HG02642 (cell line): ENCODE results near the gene THRB.

Experiments used
- ATAC-seq: cut with Tn5 transposase; IDR thresholded peaks from one replicate; pipeline ENCODE4 v1.9.1; 2021; ENCODE audit warnings: mild to moderate bottlenecking; ENCODE audit not compliant: unreplicated experiment, poor library complexity

The THRB gene

DNA sequence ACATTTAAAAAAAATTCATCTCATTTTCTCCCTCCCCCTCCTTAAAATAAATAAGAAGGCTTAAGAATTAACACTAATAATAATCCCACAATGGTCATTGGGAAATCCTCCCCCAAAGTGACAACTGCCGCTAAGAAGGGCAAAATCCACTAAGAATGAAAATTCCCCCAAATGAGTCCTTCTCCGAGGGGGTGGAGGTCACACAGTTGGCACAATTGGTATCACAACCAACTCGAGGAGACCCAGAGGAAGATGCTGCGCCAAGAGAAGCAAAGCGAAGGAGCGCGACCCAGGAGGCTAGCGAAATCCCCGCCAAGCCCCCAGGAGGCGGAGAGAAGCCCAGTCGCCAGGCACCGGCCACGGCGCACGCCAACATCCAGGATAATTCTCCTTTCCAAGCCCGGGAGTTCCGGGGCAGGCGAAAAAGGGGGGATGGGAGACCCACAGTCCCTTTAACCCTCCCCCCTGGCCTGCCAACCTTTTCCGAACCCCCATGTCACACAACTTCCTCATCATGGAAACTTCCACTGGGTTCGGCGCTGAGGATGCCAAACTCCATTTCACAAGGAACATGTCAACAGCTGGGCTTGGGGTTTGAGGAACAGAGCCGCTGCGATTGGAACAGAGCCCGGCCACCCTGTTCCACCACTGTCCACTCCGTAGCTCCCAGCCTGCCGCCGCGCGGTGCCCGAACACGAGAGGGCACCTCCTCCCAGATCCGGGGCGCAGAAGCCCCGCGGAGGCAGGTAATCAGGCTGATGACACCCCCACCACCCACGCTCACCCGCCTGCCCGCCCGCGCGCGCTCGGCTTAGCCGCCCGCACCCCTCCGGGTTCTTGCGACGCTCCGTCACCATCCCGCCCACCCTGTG lies 668 bp downstream of the THRB start:
- ATAC-seq, result no peak

DNA sequence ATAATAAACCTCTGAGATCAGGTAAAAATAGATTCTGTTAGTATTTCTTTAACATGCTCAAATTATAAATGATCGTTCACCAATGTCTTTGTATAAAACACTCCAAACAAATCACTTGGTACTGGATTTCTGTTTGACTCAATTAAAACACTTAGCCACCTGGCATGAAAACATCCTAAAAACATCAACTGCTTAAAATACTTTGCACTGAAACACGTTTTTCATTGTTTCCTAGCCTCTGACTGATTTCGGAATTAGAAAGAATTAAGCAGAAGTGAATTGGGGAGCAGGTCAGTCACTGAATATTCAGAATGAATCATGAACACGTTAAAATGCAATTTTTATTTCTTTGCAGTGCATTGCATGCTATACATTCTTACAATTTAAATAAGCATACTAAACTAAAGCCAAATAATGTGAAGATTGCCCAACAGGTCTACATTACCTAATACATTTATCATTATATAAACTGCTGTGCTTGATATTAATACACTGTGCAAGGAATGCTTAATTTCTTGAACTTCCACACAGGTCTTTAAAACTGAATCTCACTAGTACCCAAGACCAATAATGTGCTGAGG lies 1.6 kb downstream of the THRB start:
- no peak for ATAC-seq

DNA sequence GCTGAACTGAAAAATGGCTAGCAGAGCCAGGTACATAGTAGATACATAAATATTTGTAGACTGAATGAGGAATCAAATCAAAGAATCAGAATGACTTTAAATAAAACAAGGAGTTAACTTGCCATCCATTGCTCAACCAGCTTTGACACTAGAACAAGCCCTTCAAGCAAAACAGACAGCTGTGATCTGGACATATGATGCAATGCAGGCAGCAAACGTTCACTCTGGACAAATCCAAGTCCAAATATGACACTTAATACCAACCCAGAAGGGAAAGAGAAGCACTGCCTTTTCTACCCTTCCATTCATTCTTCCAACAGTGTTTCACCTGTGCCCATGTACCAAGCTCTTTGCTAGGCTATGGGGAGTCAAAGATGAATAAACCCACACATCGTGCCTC lies 4.5 kb downstream of the THRB start:
- no peak for ATAC-seq

DNA sequence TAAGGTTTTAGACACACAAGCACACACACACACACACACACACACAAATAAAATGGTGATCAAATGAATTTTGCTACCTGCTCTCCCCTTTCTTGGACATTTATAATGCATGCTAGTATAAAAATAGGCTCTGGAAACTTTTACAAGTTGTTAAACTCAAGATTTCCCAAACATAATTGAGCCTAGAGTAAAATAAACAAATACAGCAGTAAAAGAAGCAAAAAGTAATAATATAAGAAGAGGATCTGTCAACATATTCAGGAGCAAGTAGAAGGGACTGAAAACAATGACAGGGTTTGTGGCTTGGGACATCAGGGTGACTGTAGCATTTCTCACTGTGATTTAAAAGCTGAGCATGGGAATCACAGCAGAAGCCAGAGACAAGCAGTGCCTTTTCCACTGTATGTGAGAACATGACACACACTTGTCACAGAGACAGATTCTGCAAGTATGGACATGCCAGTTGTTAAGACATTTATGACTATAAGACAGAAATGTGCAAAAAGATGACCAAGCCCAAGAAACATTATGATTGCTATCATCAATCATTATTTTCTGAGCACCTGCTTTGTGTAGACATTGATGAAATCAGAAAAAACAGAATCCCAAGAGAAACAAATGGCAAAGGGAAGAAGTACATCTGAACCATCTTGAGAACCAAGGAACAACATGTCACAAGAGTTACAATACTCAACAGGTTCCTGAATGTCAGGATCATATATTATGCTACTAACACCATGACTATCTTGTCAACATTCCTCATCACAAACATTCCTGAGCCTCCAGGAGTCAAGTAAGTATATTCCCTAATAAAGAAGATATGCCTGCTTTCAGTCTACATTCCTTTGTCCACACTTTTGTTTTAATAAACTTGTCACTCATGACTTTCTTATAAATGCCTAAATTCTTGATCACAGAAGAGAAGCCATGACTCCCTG lies 7.1 kb downstream of the THRB start:
- no peak for ATAC-seq

DNA sequence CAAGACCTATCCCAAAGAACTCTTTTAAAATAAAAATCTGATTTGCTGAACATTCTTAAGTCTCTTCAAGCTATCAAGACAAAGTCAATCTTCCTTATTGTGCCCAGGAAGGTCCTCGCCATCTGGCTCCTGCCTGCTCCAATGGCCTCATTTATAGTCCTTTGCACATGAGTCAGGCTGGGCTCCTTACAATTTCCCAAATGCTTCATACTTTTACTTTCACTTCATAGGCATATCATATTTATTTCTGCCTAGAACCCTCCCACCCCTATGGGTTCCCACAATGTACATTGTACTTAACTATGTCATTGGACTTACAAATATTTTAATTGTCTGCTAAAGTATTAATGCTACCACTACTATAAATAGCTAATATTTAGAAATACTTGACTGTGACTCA lies 9.1 kb downstream of the THRB start:
- ATAC-seq, result no peak

DNA sequence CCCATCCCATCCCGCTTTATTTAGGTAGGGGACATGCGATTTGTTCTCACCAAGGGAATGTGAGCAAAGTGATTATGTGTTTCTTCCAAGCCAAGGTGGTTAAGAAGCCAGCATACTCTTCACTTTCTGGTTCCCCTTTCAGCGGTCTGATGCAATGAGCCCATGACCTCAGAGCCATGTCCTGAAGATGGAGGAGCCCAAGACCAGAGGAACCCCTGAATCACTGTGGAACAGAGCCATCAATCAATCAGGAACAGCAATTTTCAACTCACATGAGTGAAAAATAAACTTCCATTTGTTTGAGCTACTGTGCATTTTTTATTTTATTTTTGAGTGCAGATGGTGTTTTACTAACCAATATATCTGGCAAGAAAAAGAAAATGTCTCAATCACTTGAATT lies 10.8 kb downstream of the THRB start:
- ATAC-seq, result no peak

DNA sequence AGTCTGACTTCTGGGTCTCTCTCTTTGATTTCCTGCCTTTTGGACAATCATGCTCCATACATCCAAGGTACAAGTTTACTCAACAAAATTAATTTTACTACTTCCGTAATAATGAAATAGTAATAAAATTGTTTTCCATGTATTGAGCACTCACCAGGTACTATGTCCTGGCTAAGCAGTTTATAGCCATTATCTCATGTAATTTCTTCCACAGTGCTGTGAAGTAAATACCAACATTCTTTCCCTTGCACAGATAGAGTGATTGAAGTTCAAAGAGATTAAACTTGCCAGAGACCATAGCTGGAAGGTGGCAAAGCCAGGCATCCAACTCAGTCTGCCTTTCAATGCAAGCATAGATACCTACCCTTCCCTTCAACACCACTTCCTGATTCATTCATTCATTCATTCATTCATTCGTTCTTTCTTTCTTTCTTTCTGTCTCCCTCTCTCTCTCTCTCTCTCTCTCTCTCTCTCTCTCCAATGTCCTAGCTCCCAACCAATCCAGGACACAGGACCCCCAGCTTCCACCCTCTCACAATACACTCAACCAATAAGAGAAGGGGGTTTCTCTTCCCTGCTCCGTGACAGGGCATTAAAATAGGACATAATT lies 12.4 kb downstream of the THRB start:
- no peak for ATAC-seq

DNA sequence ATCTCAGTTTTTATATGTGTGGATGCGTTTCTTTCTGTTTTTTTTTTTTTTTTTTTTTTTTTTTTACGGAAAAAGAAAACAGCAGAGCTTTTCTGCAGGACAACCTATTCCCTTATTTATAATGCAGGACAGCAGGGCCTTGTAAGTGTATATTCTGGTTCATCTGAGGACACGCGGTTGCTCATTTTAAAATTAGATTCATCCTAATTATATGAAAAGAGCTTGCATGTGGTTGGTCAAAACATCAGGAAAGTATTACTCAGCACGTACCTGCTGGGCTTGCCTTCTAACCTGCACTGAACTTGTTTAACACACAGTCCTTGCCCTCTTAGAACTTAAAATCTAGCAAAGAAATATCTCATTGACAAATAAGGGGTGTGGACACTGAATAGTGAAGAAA lies 13.5 kb downstream of the THRB start:
- ATAC-seq, result no peak

DNA sequence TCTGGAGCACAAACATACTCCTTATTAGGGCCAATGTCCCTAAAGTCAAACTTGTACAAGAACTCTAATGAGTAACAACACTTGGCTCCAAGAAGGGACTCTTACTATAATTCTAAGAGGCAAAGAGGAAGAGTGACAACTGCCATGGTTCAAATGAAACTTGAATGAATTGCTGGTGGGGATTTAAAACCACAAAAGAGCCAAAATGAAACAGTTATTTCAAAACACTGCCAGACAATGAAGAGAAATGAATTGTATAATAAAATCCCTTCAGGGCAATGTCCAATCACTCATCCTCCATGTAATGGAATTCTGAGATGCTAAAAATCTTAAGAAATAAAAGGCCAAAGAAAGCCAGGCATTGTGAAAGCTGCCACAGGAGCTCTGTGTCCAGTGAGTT lies 14.2 kb downstream of the THRB start:
- no peak for ATAC-seq

DNA sequence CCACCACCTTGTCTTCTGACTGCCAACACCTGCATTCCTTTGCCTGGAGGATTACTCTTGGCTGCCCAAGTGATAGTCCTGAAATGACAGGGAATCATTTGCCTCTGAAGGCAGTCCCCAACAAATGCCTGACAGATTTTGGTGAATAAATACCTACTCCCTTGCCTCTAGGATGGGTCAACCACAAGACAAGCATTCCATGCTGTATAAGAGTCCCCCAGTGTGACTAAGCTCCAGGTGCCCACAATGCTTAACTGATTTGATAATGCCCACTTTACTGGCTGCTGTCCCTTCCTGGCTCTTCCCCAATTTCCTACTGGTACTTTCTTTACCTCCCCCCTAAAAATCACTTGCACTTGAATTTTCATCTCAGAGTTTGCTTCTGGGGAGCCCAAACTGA lies 14.8 kb downstream of the THRB start:
- no peak for ATAC-seq

DNA sequence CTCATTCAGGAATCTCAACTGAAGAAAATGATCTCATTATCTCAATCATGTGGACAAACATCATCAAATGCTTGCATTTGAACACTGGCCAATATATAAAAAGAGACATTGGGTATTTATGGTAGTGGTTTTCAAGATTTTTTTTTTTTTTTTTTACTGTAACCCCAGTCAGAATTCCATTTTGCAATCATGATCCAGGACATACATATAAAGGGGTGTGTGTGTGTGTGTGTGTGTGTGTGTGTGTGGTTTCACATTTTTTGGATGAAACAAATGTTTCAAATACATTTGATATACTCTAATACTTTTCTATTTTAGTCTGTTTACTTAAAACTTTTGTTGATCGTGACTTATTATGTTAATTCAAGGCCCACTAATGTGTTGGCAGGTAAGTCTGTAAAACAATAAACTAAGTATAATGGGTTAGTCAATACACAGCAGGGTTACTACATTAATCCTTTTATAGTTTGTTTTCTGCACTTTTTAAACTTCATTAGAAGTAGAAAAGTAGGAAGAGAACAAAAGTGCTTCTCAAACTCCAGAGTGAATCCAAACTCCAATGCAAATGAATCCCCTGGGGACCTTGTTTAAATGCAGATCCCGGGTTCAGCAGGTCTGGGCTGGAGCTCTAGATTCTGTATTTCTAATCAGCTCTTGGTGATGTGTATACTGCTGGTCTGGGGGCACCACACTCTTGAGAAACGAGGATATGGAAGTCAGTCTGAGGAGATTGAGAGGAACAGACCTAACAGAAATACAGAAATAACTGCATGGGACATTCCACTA lies 17.6 kb downstream of the THRB start:
- ATAC-seq, result no peak

DNA sequence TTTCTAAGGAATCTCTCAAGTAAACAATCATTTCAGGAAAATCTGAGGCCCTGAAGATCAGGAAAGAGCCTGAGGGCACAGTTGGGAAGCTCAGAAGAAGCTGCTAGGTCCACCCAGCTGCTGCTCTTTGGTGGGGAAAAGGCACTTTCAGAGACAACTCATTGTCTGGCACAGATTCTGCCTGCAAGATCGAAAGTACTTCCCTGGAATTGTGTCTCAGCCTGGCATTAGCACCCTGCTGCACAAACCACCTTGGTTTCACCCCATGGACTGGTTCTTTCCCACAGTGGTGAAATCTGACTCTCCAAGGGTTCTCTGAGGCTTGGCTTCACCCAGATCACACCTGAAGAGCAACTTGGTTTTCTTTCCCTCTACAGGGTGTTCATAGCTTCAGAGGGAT lies 18.7 kb downstream of the THRB start:
- ATAC-seq, result no peak

DNA sequence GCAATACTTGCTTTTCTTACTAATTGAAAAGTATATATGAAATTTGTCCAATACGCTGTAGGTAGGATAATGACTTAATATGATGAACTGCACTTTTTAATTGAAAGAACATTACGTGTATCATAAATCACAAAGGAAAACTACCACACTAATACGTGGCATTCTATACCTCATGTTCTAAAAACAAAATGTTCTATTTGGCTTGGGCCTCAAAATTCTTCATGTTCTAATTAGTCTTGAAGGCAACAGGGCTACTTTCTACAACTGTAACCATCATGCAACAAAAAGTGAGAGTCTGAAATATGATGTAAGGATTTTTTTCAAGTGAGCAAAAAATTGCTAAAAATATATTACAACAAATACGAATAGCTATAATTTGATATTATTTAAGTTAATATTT lies 19.8 kb downstream of the THRB start:
- ATAC-seq, result no peak

DNA sequence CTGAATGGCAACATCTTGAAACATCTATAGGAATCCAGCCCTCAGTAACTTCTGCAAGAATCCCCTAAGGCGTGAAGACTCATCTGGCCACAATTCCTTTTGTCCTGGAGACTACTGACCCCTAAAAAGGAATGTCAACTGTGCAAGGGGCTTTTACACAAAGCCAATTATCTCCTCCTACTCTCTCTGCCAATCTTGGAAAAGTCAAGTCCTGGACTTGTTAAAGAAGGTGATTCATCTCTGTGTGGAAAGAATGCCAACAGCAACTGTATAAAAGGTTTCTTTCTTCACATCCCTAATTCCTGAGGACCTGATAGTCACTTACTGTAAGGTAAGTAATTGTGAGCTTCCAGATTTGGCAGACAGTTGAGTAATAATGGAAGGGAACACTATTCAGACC lies 22.3 kb downstream of the THRB start:
- ATAC-seq, result no peak

DNA sequence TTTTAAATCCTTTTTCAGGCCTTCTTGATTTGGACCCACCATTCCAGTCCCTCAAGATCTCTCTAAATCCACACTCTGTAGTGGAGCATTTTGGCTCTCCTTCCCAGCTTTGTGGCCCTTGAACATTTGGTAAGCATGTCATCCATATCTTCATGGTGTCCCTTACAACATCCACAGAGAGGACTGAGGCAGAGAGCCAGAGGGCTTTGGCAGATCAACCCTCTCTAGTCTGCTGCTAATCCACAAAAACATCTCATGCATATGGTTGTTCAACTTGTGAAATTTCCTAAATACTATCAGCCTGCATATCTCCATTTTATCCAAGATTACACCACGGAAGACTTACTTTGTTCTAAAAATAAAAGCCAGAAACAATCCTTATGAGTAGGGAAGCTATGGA lies 23.2 kb downstream of the THRB start:
- no peak for ATAC-seq

DNA sequence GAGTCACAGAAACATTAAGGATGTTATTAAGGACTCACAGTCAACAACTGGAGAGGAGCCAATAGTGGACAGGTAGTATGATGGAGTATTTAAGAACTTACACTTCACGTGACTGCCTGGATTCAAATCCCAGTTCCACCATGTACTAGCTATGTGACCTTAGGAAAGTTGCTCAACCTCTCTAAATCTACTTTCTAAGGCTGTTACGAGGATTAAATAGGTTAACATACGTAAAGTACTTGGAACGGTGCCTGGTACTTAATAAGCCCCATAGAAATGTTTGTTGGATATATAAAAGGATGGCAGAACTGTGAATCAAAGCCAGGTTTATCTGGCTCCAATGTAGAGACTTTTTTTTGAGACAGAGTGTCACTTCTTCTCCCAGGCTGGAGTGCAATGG lies 24.4 kb downstream of the THRB start:
- no peak for ATAC-seq

DNA sequence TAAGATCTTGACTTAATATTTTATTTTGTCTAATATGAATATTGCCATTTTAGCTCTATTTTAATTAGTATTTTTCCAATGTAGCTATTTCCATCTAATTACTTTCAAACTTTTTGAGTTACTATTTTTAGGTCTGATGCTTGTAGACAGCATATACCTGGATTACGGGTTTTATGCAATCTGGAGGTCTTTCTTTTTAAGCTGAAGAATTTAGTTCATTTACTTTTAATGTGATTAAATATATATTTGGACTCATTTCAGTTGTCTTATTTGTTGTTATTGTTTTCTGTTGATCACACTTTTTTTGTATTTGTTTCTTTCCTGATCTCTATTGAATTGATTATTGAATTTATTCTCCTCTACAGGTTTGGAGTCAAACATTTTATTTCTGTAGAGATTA lies 30.3 kb downstream of the THRB start:
- ATAC-seq, result no peak

DNA sequence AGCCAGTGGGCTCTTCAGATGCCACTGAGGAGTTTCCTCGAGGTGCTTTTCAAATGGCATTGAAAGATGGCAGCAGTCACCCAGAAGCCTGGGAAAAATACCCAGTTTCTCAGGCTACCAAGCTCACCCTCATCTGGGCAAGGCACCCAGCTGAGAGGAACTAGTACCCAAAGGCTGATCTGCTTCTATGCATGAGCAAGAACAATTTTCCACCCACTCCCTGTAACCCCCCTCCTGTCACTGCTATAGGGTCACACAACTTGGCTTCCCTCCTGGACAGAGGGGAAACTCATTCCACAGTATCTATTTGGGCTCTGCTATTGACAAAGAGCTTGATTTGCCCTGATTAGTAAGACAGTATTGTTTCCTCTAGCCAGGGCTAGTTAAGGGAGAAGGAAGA lies 31.9 kb downstream of the THRB start:
- ATAC-seq, result no peak

DNA sequence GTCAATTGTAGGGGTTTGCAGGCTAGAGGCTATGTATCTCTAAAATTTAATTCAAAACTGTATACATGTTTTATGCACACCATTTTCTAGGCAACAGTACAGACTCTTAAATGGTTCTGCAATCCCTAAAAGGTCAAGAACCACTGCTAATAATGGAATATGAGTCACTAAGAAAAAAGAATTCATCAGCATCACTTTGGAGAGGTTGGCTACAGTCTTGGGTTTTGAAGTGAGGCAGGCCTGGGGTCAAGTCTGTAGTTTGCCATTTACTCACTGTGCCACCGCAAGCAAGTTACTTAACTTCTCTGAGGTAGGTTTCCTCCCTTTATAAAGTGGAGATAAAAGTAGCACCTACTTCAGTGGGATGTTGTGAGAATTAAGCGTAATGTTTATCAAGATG lies 33.7 kb downstream of the THRB start:
- ATAC-seq, result no peak

DNA sequence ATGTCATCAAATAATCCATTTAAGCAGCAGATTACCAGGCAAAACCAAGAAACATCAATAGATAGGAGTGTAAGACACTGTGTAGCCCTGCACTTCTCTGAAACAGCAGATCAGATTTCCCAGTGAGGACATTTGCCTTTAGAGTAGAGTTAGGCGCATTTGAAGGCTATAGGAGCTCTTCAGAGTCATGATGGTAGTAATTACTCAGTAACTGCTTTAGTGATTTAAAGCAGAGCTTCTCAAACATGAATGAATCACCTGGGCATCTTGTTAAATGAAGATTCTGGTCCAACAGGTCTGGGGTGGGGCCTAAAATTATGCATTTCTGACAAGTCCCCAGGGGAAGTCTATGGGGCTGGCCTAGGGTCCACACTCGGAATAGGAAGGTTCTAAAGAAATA lies 36.9 kb downstream of the THRB start:
- ATAC-seq, result no peak
